Measurements from ENCODE around the gene NUP43. TPM values are rescaled to one million over a fixed set of nuclear protein-coding genes. Genes with fewer than 3 reads are reported as not detected.
A peak's percentile ranks its signal among the peaks of the same experiment; 100 is the strongest.

The NUP43 gene
- total and polyA plus RNA-seq, 2 of the 13 experiments (the other 11 are each of a cell fraction or from before 2014, with no cell fraction given) = 38.9 to 85.1 TPM

- no peak; the same call in 1 of the 2 replicates for TF ChIP-seq MAF1 (CRISPR knock-in tag; IDR thresholded peaks at IDR 0.05; ENCODE audit: borderline replicate concordance)
- TF ChIP-seq GZF1 (CRISPR knock-in tag; IDR thresholded peaks at IDR 0.05) = peak; percentile 59; the same call in 1 of the 2 replicates
- TF ChIP-seq ZNF350 (CRISPR knock-in tag; IDR thresholded peaks at IDR 0.05; ENCODE audit: borderline replicate concordance, low read depth) = peak; percentile 97
- no peak for TF ChIP-seq ZNF609 (CRISPR knock-in tag; IDR thresholded peaks at IDR 0.05; ENCODE audit: borderline replicate concordance)
- peak; percentile 88 for TF ChIP-seq ZSCAN9 (CRISPR knock-in tag; IDR thresholded peaks at IDR 0.05; ENCODE audit: borderline replicate concordance)
- peak; percentile 79 for TF ChIP-seq RXRA (CRISPR knock-in tag; IDR thresholded peaks at IDR 0.05)
- peak; percentile 83; the same call in 1 of the 2 replicates for TF ChIP-seq RXRB (CRISPR knock-in tag; IDR thresholded peaks at IDR 0.05; ENCODE audit: borderline replicate concordance)
- peak; percentile 33; the same call in 1 of the 2 replicates for TF ChIP-seq GABPA (IDR thresholded peaks at IDR 0.05; ENCODE audit: low read depth, low read length)
- TF ChIP-seq GABPA (CRISPR knock-in tag; IDR thresholded peaks at IDR 0.05; ENCODE audit: low read depth) = peak; percentile 88
- peak; percentile 76; the same call in 1 of the 2 replicates for TF ChIP-seq NR2C2 (CRISPR knock-in tag; IDR thresholded peaks at IDR 0.05; ENCODE audit: borderline replicate concordance)
- TF ChIP-seq ZBTB39 (CRISPR knock-in tag; IDR thresholded peaks at IDR 0.05) = no peak
- TF ChIP-seq ZNF333 (CRISPR knock-in tag; IDR thresholded peaks at IDR 0.05; ENCODE audit: borderline replicate concordance) = peak; percentile 40; the same call in 1 of the 2 replicates
- peak; percentile 96 for TF ChIP-seq CBX1 (IDR thresholded peaks at IDR 0.05; ENCODE audit: low read depth)
- peak; percentile 96 for TF ChIP-seq IKZF5 (CRISPR knock-in tag; IDR thresholded peaks at IDR 0.05)
- 0 out of 2 replicates have a peak, but pooled peaks have one; percentile 61 for TF ChIP-seq TEF (CRISPR knock-in tag; IDR thresholded peaks at IDR 0.05)
- no peak for TF ChIP-seq BATF2 (CRISPR knock-in tag; IDR thresholded peaks at IDR 0.05)
- peak; percentile 98 for TF ChIP-seq NFYB (CRISPR knock-in tag; IDR thresholded peaks at IDR 0.05)
- peak; percentile 94 for TF ChIP-seq ZNF12 (CRISPR knock-in tag; IDR thresholded peaks at IDR 0.05)
- TF ChIP-seq ZNF431 (CRISPR knock-in tag; IDR thresholded peaks at IDR 0.05; ENCODE audit: borderline replicate concordance, low read depth) = peak; percentile 17; the same call in 1 of the 2 replicates
- TF ChIP-seq ZNF670 (CRISPR knock-in tag; IDR thresholded peaks at IDR 0.05; ENCODE audit: borderline replicate concordance) = no peak
These were observed at the start of gene NUP43 (continued) for GRCh38 chr6:149746147-149746946.

Measured in HepG2 (cell line).